Activated CD8-positive, alpha-beta memory T cell treated with anti-CD3 and anti-CD28 coated beads for 24 hours (primary cell): ENCODE measurements around the gene MRTFA.
A peak's percentile ranks its signal among the peaks of the same experiment; 100 is the strongest.
"Not testable (repeated sequence)": the region's sequence is repeated elsewhere in the genome, so short reads cannot be mapped to it uniquely, and the experiment has no call there.

Experiments
- DNase-seq: peaks from one replicate; pipeline ENCODE4 v3.0.0-alpha.2; 2020

MRTFA gene

GRCh38 chr22:40636380-40637182, at the start of gene MRTFA:
TSS of gene MRTFA (minus strand) at chr22:40636719.
- DNase-seq: peak; percentile 99

GRCh38 chr22:40685406-40685805, 48.9 kb upstream of the MRTFA start:
- DNase-seq: no peak

DNA sequence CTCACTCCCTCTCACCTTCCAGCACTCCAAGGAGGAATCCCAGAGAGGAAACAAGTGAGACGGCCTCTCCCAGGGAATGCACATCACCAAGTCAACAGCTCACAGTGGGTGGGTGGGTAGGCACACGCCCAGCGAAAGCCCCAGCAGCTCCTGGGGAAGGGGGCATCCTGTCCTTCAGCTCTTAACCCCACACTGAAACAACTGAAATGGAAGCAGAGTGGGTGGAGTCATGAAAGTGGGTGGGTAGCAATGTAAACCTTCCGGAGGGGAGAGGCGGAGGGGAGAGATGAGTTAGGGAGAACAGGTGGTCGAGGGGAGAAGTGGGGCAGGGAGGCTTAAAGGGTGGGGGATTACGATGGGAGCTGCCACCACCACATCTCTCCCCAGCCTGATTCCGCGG, 48.2 kb upstream of the MRTFA start:
- no peak for DNase-seq

GRCh38 chr22:40681451-40681850, 44.9 kb upstream of the MRTFA start:
- no peak for DNase-seq

DNA sequence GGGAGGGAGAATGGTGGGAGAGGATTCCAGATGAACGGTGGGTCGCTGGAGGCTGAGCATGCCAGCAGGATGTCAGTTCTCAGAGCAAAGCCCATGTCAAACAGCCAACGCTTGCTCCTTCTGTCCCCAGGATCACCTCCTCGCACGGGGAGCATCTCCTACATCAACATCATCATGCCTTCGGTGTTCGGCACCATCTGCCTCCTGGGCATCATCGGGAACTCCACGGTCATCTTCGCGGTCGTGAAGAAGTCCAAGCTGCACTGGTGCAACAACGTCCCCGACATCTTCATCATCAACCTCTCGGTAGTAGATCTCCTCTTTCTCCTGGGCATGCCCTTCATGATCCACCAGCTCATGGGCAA, 44.3 kb upstream of the MRTFA start:
- no peak for DNase-seq

GRCh38 chr22:40679964-40680818, 43.7 kb upstream of the MRTFA start:
- DNase-seq: no peak

GRCh38 chr22:40679249-40679963, 42.9 kb upstream of the MRTFA start, which contains the start of gene MCHR1:
TSS of gene MCHR1 (plus strand) at chr22:40679484. CDS start at chr22:40679653, 169 bp downstream.
- DNase-seq: no peak

- DNase-seq: no peak
Measured at GRCh38 chr22:40678493-40679248, 42.2 kb upstream of the MRTFA start.

DNA sequence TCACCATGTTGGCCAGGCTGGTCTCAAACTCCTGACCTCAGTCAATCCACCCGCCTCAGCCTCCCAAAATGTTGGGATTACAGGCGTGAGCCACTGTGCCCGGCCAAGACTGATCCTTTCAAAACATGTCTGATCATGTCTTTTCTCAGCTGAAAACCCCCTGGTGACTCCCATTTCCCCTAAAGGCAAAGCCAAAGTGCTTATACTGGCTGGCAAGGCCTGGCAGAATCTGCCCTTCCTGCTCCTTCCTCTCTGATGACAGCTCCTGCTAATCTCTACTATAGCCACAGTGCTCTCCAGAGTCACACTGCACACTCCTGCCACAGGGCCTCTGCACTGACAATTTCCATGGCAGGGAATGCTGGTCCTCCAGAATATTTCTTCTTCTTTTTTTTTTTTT, 40.1 kb upstream of the MRTFA start:
- DNase-seq: no peak

GRCh38 chr22:40676166-40676565, 39.6 kb upstream of the MRTFA start:
- not testable (repeated sequence) for DNase-seq

DNA sequence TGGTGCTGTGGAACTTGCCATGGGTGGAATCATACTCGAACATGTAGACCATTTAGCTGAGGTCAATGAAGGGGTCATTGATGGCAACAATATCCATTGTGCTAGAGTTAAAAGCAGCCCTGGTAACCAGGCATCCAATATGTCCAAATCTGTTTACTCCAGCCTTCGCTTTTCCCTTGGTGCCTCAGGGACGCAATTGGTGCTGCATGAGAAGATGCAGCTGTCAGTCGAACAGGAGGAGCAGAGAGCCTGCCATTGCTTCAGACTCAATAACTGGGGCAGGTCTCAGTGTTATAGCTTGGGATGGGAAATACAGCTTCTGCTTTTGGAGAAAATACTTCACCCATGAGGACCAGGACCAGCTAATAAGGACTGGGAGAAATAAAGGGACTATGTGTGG, 37.8 kb upstream of the MRTFA start:
- no peak for DNase-seq

DNA sequence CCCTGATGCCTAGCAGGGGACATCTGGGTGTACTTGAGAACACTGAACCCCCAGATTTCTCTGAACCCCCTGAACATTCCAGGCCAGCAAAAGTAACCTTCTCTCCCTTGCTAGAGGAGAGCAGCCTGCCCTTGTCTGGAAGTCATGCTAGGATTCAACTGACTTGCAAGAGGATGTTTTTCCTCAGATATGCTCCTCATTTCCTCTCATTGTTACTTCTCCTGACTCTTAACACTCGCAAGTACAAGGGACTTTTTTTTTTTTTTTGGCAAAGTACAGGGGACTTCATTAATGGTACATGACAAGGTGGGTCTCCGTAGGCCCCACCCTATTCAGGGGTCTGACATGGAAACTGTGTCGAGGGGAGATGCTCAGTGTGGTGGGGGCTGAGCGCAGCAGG, 36.5 kb upstream of the MRTFA start:
- DNase-seq: no peak

DNA sequence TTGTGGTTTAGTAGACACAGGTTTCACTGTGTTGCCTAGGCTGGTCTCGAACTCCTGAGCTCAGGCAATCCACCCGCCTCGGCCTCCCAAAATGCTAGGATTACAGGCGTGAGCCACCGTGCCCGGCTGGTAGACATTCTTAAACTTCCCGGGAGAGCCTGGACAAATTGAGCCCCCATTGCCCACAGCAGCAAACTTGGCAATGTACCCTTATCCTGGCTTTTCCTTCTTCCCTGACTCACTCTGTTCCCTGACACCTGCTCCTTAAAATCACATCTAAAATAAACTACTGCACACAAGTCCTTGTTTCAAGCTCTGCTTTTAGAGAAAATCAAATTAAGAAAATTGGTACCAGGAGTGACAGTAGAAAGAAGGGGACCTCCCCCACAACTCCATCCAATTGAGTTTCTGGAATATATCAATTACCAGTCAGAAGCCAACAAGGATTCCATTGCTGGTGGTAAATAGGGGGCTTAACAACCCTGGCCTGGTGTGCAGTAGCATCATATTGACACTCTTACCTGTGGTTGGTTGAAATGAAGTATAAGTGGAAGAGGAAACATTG, 35.4 kb upstream of the MRTFA start:
- no peak for DNase-seq

GRCh38 chr22:40671369-40671768, 34.9 kb upstream of the MRTFA start:
- DNase-seq: no peak

- DNase-seq: no peak
Measured at GRCh38 chr22:40670058-40670457, 33.5 kb upstream of the MRTFA start.

DNA sequence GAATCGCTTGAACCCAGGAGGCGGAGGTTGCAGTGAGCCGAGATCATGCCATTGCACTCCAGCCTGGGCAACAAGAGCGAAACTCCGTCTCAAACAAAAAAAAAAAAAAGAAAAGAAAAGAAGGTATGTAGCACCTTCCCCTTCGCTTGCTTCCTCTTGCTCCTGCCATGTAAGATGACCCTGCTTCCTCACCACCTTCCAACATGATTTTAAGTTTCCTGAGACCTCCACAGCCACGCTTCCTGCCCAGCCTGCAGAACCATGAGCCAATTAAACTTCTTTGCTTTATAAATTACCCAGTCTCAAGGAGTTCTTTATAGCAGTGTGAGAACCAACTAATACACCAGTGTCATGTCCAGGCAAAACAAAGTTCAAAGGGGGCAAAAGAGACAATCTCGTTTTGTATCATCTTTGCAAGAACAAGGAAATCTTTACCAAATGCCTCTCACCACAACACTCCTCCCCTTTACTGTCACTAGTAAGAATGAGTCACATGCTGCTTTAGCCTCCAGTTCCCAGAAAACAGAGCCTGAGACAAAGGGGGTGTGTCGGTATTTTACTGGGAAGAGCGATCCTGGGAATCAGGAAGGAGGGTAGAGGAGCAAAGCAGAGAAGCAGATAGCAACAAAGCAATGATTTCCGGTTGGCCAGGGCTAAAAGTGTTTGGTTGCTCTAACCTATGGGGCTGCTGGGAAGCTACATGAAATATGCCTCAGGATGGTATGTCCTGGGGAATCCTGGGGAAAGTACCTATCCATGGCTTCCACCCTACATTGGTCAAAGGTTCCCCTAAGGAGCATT, 32.3 kb upstream of the MRTFA start:
- no peak for DNase-seq

- no peak for DNase-seq
Measured at GRCh38 chr22:40666151-40666848, 29.8 kb upstream of the MRTFA start.

GRCh38 chr22:40665312-40665711, 28.8 kb upstream of the MRTFA start:
- no peak for DNase-seq

DNA sequence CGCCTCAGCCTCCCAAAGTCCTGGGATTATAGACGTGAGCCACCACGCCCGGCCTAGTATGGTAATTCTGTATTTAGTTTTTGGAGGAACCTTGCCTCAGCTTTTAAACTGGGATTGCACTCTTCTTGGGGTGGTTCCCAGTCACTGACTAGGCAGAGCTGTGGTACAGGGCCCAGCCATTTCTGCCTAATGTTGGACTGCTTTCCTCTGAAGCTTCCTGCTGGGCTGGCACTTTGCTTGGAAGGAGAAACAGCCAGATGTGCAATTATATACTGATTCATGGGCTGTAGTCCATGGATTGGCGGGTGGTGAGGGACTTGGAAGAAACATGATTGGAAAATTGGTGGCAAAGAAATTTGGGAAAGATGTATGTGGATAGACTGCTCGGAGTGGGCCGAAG, 25.2 kb upstream of the MRTFA start:
- no peak for DNase-seq

DNA sequence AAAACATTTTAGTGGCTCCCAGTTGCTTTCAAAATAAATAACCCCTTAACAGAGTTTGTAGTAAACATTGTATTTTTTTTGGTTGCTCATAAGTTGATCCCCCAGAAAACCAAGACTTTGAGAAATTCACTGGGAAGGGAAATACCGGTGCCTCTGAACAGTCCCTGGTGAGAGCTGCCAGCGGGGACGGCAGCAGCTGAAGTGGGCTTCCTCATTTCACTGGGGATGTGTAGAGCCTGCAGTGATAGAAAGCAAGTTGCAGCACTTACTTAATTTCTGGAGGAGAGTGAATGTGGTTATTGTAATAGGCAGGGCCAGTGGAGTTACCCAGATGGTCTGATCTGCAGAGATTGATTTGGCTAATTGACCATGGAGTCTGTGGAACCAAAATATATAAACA, 24.2 kb upstream of the MRTFA start:
- DNase-seq: no peak

DNA sequence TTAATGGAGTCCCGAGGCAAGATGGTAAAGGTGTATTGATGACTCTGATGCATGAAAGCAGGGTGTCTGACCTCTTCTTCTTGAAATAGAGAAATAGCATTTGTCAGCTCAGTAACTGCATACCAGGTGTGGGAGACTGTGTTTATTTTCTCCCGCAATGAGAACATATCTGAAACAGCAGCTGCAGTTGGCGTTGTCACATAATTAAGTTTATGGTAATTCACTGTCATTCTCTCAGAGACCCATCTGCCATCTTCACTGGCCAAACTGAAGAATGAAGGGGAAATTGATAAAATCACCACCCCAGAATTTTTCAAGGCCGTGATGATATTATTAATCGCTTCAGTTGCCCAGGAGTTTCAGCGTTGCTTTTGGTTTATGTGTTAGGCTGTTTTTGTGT, 22.6 kb upstream of the MRTFA start:
- DNase-seq: no peak
